WERI-Rb-1 (cell line): ENCODE measurements around the gene BCAP31.
A peak's percentile ranks its signal among the peaks of the same experiment; 100 is the strongest.

Experiments
- DNase-seq: peaks from one replicate; pipeline ENCODE4 v3.0.0-alpha.2; 2020
- H3K27ac ChIP-seq: fragments of 250-450 bp; sonication (Bioruptor Pico); 2 replicates; pipeline ENCODE4 v1.5.1; 2020; ENCODE audit warnings: mild to moderate bottlenecking, moderate library complexity
- H3K27me3 ChIP-seq: fragments of 250-450 bp; sonication (Bioruptor Pico); 2 replicates; pipeline ENCODE4 v1.5.1; 2021; ENCODE audit warnings: mild to moderate bottlenecking, low read depth, moderate library complexity; ENCODE audit not compliant: insufficient read depth, severe bottlenecking
- H3K36me3 ChIP-seq: fragments of 250-450 bp; sonication (Bioruptor Pico); 2 replicates; pipeline ENCODE4 v1.5.1; 2020; ENCODE audit warnings: mild to moderate bottlenecking, moderate library complexity
- H3K4me3 ChIP-seq: 2 replicates; pipeline ENCODE4 v1.5.1; 2011; ENCODE audit warnings: low read depth, mild to moderate bottlenecking, control low read depth, low read length
- H3K9me3 ChIP-seq: fragments of 250-450 bp; sonication (Bioruptor Pico); 2 replicates; pipeline ENCODE4 v1.5.1; 2021; ENCODE audit warnings: mild to moderate bottlenecking, moderate library complexity; ENCODE audit not compliant: severe bottlenecking
- TF ChIP-seq, protein P1 (sequence below): IDR thresholded peaks from 2 replicates; pipeline ENCODE4 v1.5.1; 2011; ENCODE audit warnings: low read depth, mild to moderate bottlenecking, control low read depth, inconsistent platforms, low read length

Gene BCAP31

DNA sequence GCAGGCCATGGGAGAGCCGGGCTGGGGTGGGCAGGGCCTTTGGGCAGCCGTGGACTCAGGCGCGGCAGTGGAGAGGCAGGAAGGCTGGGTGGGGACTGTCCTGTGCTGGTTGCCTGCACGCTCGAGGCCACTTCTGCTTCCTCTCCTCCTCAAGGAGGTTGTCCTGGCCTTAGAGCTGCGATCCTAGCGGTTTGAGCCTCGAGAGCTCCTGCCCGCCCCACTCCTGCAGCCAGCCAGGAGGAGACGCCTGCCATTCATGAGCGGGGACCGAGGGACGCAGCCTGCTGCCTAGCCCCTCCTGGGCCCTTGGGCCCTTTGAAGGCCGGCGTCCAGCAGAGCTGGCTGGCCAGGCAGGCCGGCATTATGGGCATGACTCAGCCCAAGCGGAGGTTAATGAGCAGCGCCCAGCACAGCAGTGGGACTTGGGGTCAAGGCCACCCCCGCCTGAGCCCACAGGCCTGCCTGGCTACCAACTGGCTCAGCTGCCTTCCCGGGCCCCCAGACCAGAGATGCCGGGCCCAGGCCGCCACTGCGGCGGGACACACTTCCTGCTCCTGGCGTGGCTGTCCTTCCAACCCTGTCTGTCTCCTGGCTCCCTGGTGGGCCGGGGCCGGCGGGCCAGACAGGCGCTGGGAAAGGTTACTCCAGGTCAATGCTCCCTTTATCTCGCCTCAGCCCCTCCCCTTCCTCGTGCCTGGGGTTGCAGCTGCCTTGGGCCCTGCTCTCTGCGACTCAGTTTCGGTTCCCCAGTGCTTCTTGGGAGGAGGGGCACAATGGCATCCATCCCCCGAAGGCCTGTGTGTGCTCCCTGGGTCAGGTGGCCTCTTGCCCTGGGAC lies 2.3 kb upstream of the BCAP31 start:
- Histone ChIP-seq H3K27me3 (peaks cover 10% of the 10 kb centered on the region), H3K9me3 (no peaks in the 10 kb centered on the region), H3K36me3 (peaks cover 29% of the 10 kb centered on the region), H3K4me3 (peak overlapping the region; percentile 29), H3K27ac (peak overlapping the region; percentile 89)
- peak; percentile 90 for DNase-seq
- TF ChIP-seq, protein P1, sequence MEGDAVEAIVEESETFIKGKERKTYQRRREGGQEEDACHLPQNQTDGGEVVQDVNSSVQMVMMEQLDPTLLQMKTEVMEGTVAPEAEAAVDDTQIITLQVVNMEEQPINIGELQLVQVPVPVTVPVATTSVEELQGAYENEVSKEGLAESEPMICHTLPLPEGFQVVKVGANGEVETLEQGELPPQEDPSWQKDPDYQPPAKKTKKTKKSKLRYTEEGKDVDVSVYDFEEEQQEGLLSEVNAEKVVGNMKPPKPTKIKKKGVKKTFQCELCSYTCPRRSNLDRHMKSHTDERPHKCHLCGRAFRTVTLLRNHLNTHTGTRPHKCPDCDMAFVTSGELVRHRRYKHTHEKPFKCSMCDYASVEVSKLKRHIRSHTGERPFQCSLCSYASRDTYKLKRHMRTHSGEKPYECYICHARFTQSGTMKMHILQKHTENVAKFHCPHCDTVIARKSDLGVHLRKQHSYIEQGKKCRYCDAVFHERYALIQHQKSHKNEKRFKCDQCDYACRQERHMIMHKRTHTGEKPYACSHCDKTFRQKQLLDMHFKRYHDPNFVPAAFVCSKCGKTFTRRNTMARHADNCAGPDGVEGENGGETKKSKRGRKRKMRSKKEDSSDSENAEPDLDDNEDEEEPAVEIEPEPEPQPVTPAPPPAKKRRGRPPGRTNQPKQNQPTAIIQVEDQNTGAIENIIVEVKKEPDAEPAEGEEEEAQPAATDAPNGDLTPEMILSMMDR = no peak

DNA sequence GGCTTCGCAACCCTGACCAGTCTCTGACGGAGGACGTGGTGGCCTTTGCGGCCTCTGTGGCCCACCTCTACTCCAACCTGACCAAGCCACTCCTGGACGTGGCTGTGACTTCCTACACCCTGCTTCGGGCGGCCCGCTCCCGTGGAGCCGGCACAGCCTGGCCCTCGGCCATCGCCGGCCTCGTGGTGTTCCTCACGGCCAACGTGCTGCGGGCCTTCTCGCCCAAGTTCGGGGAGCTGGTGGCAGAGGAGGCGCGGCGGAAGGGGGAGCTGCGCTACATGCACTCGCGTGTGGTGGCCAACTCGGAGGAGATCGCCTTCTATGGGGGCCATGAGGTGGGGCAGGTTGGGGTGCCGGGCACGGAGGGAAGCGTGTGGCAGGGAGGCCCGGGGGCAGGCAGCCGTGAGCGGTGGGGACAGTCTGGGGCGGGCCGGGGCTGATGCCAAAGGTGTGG lies 1.7 kb upstream of the BCAP31 start:
- H3K27me3 ChIP-seq = peaks cover 10% of the 10 kb centered on the region
- no peaks in the 10 kb centered on the region for H3K9me3 ChIP-seq
- TF ChIP-seq, protein P1 = no peak
- H3K36me3 ChIP-seq = peaks cover 31% of the 10 kb centered on the region
- H3K4me3 ChIP-seq = no peak overlapping the region
- DNase-seq = no peak
- H3K27ac ChIP-seq = peak overlapping the region; percentile 89

DNA sequence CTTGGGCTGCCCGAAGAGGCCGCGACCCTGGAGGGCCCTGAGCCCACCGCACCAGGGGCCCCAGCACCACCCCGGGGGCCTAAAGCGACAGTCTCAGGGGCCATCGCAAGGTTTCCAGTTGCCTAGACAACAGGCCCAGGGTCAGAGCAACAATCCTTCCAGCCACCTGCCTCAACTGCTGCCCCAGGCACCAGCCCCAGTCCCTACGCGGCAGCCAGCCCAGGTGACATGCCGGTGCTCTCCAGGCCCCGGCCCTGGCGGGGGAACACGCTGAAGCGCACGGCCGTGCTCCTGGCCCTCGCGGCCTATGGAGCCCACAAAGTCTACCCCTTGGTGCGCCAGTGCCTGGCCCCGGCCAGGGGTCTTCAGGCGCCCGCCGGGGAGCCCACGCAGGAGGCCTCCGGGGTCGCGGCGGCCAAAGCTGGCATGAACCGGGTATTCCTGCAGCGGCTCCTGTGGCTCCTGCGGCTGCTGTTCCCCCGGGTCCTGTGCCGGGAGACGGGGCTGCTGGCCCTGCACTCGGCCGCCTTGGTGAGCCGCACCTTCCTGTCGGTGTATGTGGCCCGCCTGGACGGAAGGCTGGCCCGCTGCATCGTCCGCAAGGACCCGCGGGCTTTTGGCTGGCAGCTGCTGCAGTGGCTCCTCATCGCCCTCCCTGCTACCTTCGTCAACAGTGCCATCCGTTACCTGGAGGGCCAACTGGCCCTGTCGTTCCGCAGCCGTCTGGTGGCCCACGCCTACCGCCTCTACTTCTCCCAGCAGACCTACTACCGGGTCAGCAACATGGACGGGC lies 1.0 kb upstream of the BCAP31 start:
- H3K9me3 ChIP-seq = no peaks in the 10 kb centered on the region
- peak overlapping the region; percentile 41 for H3K4me3 ChIP-seq
- TF ChIP-seq, protein P1 = no peak
- H3K27ac ChIP-seq = peak overlapping the region; percentile 89
- peaks cover 34% of the 10 kb centered on the region for H3K36me3 ChIP-seq
- DNase-seq = no peak
- peaks cover 7% of the 10 kb centered on the region for H3K27me3 ChIP-seq

DNA sequence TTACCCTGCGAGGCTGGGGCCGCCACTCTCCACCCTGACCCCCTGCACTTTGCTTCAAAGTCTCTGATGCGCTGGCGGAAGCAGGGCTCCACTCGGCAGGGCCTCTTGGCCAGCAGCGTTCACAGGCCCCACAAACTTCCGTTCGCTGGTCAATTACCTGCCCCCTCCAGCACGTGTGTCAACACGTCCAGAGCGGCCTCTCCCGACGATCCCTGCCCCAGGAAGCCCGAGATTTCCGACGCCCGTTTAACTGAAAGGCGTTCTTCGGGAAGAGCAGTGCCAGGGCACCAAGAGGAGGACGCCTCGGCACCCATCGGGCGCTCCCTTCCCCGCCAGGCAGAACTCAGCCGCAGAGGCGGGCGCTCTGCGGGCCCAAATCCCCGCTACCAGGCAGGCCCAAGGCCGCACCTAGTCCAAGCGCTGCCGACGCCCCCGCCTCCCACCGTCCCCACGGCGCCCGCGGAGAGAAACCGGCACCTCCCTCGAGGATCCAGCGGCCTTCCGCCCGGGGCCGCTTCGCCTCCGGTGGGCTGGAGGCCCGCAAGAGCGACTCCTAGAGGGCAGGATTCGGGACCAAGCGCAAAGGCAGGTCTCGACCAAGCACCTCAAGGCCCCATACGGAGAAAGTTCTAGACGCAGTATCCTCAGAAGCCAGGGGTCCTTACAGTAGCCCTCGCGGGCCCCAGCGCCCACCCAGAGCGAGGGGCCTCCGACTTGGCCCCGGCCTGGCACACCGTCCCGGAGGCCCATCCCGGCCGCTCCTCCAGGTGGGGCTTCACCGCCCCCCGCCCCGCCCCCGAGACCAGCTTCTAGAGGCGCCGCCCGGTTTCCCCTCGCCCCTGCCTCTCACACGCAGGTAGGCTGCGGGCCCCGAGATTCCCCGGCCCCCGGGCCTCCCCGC lies 586 bp downstream of the BCAP31 start:
- peak; percentile 76 for DNase-seq
- TF ChIP-seq, protein P1 = peak; percentile 80
- peak overlapping the region; percentile 89 for H3K27ac ChIP-seq
- peak overlapping the region; percentile 78 for H3K4me3 ChIP-seq
- peaks cover 7% of the 10 kb centered on the region for H3K27me3 ChIP-seq
- H3K9me3 ChIP-seq = no peaks in the 10 kb centered on the region
- H3K36me3 ChIP-seq = peaks cover 41% of the 10 kb centered on the region

DNA sequence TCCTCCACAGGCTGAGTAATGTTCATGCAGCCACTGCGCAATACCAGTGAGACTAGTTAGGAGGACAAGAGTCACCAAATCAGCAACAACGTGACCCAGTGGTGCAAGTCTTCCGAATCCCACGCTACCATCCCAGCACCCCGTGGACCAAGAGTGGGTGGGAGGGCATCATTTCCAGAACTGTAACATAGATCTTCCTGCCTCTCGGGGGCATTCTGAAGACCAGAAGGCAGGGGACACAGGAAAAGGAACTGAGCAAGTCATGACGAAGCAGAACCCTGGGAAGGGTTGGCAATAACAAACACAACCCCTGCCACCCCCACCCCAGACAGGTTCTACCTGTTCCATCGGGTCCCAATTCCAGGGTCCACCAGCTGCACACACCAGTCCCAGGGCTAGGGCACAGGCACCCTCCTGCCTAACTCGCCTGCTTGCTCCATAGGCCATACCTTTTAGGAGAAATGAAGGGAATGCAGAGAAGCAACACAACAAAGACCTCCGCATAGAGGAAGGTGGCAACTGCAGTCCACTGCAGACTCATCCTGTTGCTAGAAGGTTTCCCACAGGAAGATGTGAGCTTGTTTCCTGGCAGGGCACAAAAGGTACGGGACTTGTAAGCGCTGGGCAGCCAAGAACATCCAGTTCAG lies 1.4 kb downstream of the BCAP31 start:
- Histone ChIP-seq H3K27ac (peak overlapping the region; percentile 89), H3K36me3 (peaks cover 48% of the 10 kb centered on the region), H3K27me3 (peaks cover 7% of the 10 kb centered on the region), H3K4me3 (peak overlapping the region; percentile 78), H3K9me3 (no peaks in the 10 kb centered on the region)
- no peak for DNase-seq
- TF ChIP-seq, protein P1 = no peak
